SK-N-MC (cell line): ENCODE results near the gene NT5DC3.

Experiments
- EZH2 ChIP-seq: fragments of 200-600 bp; sonication (generic); IDR thresholded peaks from one replicate; pipeline ENCODE4 v1.6.1; 2017; ENCODE audit warnings: antibody characterized with exemption
- FOXP2 ChIP-seq: optimal IDR thresholded peaks from 2 replicates; pipeline ENCODE3; 2011; ENCODE audit warnings: mild to moderate bottlenecking, moderate library complexity; ENCODE audit not compliant: insufficient read depth; ENCODE audit errors: extremely low read length, control extremely low read depth
- POLR2AphosphoS5 ChIP-seq: IDR thresholded peaks from 2 replicates; pipeline ENCODE4 v1.6.1; 2012; ENCODE audit warnings: mild to moderate bottlenecking, low read depth, low read length, borderline replicate concordance

- no peak for TF ChIP-seq EZH2
- TF ChIP-seq POLR2AphosphoS5: peak; percentile 88
- no peak for TF ChIP-seq FOXP2
Observed at GRCh38 chr12:103840876-103841689, at the start of gene NT5DC3.
